Left ventricle myocardium inferior (tissue), 1 donor: ENCODE measurements around the gene MYEF2. TPM values are rescaled to one million over a fixed set of nuclear protein-coding genes. Genes with fewer than 3 reads are reported as not detected.

ENCODE experiments used
- DNase-seq: peaks from one replicate; pipeline ENCODE4 v3.0.0-alpha.2; 2020
- H3K27ac ChIP-seq: fragments of 200-600 bp; replicated peaks from 2 replicates; pipeline ENCODE4 v1.8.0; 2021
- H3K27me3 ChIP-seq: fragments of 200-600 bp; 2 replicates; pipeline ENCODE4 v1.8.0; 2021; ENCODE audit warnings: low read depth
- H3K36me3 ChIP-seq: fragments of 200-600 bp; 2 replicates; pipeline ENCODE4 v1.8.0; 2021
- H3K4me1 ChIP-seq: fragments of 200-600 bp; 2 replicates; pipeline ENCODE4 v1.8.0; 2021
- H3K4me3 ChIP-seq: fragments of 200-600 bp; 2 replicates; pipeline ENCODE4 v1.8.0; 2021; ENCODE audit warnings: mild to moderate bottlenecking, moderate library complexity
- H3K9me3 ChIP-seq: fragments of 200-600 bp; replicated peaks from 2 replicates; pipeline ENCODE4 v1.8.0; 2021
- intact Hi-C: fragments of 100-400 bp; cut with micrococcal nuclease; formaldehyde crosslinking; loops from one replicate; pipeline ENCODE4 v1.11.0; 2022
- total RNA-seq: library from RNA; stranded (reverse); fragmentation: NEBNext Ultra II Directional; extraction: Animal tissue kit (Norgen Biotek cat#: 25700); gene quantifications from one replicate; pipeline ENCODE4 v1.2.1, GENCODE V29; 2021
- TF ChIP-seq, protein P1 (sequence below): fragments of 200-600 bp; IDR thresholded peaks from 2 replicates; pipeline ENCODE4 v1.8.0; 2021; ENCODE audit warnings: antibody characterized with exemption, mild to moderate bottlenecking, borderline replicate concordance
- donor health status: DM: no; HTN: yes; CAD: no; lungs with severe emphysema.

The MYEF2 gene
- total RNA-seq, 1 donor from 2014 or later, result 11.9 TPM

DNA sequence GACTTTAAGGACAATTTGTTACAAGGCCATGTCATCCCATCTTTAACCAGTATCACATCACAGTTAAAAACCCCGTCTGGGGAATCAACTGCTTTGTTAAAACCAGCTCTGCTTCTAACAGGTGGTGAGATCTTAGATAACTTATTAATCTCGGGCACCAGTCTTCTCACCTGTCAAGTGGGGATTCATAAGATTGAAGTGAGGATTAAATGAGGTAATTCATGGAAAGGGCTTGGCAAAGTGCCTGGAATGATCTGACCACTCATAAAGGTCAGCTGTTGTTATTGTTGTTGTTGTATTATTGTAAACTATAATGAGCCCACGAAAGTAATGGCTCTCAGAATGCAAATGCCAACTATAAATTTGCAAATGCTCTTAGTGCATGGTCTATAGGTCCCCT lies 87.4 kb downstream of the MYEF2 start:
- Histone ChIP-seq H3K27ac (no peak overlapping the region), H3K4me3 (no peak overlapping the region), H3K4me1 (no peaks in the 10 kb centered on the region), H3K9me3 (no peaks in the 10 kb centered on the region), H3K27me3 (peaks cover 68% of the 10 kb centered on the region), H3K36me3 (no peaks in the 10 kb centered on the region)
- TF ChIP-seq, protein P1, sequence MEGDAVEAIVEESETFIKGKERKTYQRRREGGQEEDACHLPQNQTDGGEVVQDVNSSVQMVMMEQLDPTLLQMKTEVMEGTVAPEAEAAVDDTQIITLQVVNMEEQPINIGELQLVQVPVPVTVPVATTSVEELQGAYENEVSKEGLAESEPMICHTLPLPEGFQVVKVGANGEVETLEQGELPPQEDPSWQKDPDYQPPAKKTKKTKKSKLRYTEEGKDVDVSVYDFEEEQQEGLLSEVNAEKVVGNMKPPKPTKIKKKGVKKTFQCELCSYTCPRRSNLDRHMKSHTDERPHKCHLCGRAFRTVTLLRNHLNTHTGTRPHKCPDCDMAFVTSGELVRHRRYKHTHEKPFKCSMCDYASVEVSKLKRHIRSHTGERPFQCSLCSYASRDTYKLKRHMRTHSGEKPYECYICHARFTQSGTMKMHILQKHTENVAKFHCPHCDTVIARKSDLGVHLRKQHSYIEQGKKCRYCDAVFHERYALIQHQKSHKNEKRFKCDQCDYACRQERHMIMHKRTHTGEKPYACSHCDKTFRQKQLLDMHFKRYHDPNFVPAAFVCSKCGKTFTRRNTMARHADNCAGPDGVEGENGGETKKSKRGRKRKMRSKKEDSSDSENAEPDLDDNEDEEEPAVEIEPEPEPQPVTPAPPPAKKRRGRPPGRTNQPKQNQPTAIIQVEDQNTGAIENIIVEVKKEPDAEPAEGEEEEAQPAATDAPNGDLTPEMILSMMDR, result no peak
- DNase-seq, result no peak
- intact Hi-C loops, result no loop called here

GRCh38 chr15:48090115-48090514 lies 88.0 kb downstream of the MYEF2 start:
- no peak overlapping the region for H3K27ac ChIP-seq
- no peaks in the 10 kb centered on the region for H3K4me1 ChIP-seq
- intact Hi-C loops, result no loop called here
- TF ChIP-seq, protein P1, result no peak
- H3K4me3 ChIP-seq, result no peak overlapping the region
- H3K9me3 ChIP-seq, result no peaks in the 10 kb centered on the region
- DNase-seq, result no peak
- H3K27me3 ChIP-seq, result peaks cover 62% of the 10 kb centered on the region
- H3K36me3 ChIP-seq, result no peaks in the 10 kb centered on the region

- intact Hi-C loops, result no loop called here
- H3K4me3 ChIP-seq, result no peak overlapping the region
- no peak for DNase-seq
- H3K4me1 ChIP-seq, result no peaks in the 10 kb centered on the region
- peaks cover 61% of the 10 kb centered on the region for H3K27me3 ChIP-seq
- no peaks in the 10 kb centered on the region for H3K9me3 ChIP-seq
- no peaks in the 10 kb centered on the region for H3K36me3 ChIP-seq
- TF ChIP-seq, protein P1, result no peak
- H3K27ac ChIP-seq, result no peak overlapping the region
Observed at GRCh38 chr15:48089702-48090101, 88.4 kb downstream of the MYEF2 start.

DNA sequence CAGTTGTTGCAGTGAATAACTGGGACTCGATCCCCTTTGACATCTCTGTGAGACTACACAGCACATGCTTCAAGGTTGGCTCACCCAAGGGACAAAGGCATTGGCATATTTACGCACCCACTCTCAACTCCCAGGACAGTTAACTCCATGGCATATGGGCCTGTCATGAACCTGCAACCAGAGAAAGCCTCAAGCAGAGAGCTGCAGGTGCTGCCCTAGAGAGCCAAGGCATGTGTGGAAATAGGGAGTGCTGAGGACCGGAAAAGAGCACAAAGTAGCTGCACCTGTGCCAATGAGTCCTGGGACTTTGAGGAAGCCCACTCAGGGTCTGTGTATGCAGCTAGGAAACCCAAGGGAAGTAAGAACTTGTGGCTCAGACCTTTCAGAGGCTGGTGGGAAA lies 90.3 kb downstream of the MYEF2 start:
- intact Hi-C loops, result no loop called here
- H3K27me3 ChIP-seq, result peaks cover 51% of the 10 kb centered on the region
- H3K4me1 ChIP-seq, result no peaks in the 10 kb centered on the region
- TF ChIP-seq, protein P1, result no peak
- DNase-seq, result no peak
- H3K36me3 ChIP-seq, result no peaks in the 10 kb centered on the region
- no peak overlapping the region for H3K4me3 ChIP-seq
- H3K9me3 ChIP-seq, result no peaks in the 10 kb centered on the region
- no peak overlapping the region for H3K27ac ChIP-seq

- Histone ChIP-seq H3K4me1 (no peaks in the 10 kb centered on the region), H3K27ac (no peak overlapping the region), H3K9me3 (no peaks in the 10 kb centered on the region), H3K36me3 (no peaks in the 10 kb centered on the region), H3K4me3 (no peak overlapping the region), H3K27me3 (peaks cover 39% of the 10 kb centered on the region)
- TF ChIP-seq, protein P1, result no peak
- no peak for DNase-seq
- intact Hi-C loops, result no loop called here
Observed at GRCh38 chr15:48086576-48086975, 91.5 kb downstream of the MYEF2 start.

DNA sequence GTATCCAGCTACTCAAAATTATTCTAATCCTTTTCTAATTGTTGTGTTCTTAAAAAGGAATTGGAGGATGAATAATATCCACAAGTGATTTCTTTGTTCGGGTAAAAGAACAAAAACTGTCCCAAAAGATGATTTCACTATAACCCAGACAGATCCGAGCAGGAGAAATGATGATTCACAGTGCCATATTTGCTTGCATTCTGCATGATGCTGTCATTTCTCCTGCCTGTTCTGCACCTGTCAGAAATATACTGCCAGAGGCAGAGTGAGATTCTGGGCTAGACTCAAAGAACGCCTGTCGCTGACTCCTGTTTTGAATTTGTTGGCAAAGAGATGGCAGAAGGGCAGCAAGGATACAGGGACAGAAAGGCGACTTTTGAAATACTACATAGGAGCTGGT lies 92.0 kb downstream of the MYEF2 start:
- TF ChIP-seq, protein P1, result no peak
- Histone ChIP-seq H3K27me3 (peaks cover 38% of the 10 kb centered on the region), H3K9me3 (no peaks in the 10 kb centered on the region), H3K4me3 (no peak overlapping the region), H3K27ac (no peak overlapping the region), H3K4me1 (no peaks in the 10 kb centered on the region), H3K36me3 (no peaks in the 10 kb centered on the region)
- intact Hi-C loops, result no loop called here
- no peak for DNase-seq
